Measurements from ENCODE around the gene SORCS3.

DNA sequence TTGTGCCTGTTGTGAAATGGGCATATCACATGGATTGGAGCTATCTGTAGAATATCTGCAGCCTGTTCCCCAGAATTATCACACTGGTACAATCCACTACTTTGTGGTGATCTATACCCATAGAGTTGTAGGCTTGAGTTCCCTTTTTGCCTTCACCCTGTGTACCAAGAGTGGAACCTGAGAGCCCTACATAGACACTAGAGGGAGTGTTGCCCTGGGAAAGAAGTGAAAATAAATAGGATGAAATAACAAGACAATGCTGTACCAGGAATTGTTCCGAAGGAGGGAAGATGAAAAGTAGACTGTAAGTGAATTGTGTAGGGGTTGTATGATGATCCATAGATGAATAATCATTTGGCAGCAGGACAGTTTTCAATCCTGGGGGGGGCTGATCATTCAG, 9.0 kb downstream of the SORCS3 start:
- TF ChIP-seq, protein P1, sequence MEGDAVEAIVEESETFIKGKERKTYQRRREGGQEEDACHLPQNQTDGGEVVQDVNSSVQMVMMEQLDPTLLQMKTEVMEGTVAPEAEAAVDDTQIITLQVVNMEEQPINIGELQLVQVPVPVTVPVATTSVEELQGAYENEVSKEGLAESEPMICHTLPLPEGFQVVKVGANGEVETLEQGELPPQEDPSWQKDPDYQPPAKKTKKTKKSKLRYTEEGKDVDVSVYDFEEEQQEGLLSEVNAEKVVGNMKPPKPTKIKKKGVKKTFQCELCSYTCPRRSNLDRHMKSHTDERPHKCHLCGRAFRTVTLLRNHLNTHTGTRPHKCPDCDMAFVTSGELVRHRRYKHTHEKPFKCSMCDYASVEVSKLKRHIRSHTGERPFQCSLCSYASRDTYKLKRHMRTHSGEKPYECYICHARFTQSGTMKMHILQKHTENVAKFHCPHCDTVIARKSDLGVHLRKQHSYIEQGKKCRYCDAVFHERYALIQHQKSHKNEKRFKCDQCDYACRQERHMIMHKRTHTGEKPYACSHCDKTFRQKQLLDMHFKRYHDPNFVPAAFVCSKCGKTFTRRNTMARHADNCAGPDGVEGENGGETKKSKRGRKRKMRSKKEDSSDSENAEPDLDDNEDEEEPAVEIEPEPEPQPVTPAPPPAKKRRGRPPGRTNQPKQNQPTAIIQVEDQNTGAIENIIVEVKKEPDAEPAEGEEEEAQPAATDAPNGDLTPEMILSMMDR (IDR thresholded peaks at IDR 0.05; ENCODE audit: low read length), result no peak
- TF ChIP-seq EZH2 (optimal IDR thresholded peaks at IDR 0.05; ENCODE audit: low read depth, low read length), result no peak

Data from MM.1S (cell line).